KOPT-K1 (cell line): ENCODE results near the gene GRID1.

ENCODE experiments used
- H3K27ac ChIP-seq: fragments of 200-600 bp; sonication (generic); 2 replicates; pipeline ENCODE4 v1.5.1; 2016; ENCODE audit warnings: antibody characterized with exemption, mild to moderate bottlenecking, low read depth, low read length; ENCODE audit not compliant: poor library complexity, severe bottlenecking
- H3K36me3 ChIP-seq: fragments of 200-600 bp; sonication (generic); 2 replicates; pipeline ENCODE4 v1.5.1; 2017; ENCODE audit warnings: antibody characterized with exemption, mild to moderate bottlenecking, low read length, moderate library complexity; ENCODE audit not compliant: insufficient read depth
- H3K9me3 ChIP-seq: fragments of 200-600 bp; sonication (generic); 2 replicates; pipeline ENCODE4 v1.5.1; 2017; ENCODE audit warnings: antibody characterized with exemption, low read length, mild to moderate bottlenecking; ENCODE audit not compliant: insufficient read depth, poor library complexity, severe bottlenecking

Gene GRID1

DNA sequence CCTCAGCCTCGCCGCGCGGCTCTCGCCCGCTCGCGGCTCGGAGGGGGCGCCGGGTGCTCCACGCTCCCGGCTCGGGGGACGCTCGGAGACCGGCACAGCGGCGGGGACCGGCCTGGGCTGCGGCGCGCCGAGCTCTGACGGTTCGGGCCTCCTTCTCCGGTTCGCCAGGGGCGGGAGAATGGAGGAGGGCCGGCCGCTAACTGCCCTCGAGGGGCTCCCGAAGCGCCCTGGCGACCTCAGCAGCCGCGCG lies 232 bp upstream of the GRID1 start:
- Histone ChIP-seq H3K27ac (no peak overlapping the region), H3K9me3 (no peaks in the 10 kb centered on the region), H3K36me3 (no peaks in the 10 kb centered on the region)

GRCh38 chr10:86365346-86366032 lies 1.1 kb downstream of the GRID1 start:
- no peak overlapping the region for H3K27ac ChIP-seq
- no peaks in the 10 kb centered on the region for H3K9me3 ChIP-seq
- no peaks in the 10 kb centered on the region for H3K36me3 ChIP-seq

DNA sequence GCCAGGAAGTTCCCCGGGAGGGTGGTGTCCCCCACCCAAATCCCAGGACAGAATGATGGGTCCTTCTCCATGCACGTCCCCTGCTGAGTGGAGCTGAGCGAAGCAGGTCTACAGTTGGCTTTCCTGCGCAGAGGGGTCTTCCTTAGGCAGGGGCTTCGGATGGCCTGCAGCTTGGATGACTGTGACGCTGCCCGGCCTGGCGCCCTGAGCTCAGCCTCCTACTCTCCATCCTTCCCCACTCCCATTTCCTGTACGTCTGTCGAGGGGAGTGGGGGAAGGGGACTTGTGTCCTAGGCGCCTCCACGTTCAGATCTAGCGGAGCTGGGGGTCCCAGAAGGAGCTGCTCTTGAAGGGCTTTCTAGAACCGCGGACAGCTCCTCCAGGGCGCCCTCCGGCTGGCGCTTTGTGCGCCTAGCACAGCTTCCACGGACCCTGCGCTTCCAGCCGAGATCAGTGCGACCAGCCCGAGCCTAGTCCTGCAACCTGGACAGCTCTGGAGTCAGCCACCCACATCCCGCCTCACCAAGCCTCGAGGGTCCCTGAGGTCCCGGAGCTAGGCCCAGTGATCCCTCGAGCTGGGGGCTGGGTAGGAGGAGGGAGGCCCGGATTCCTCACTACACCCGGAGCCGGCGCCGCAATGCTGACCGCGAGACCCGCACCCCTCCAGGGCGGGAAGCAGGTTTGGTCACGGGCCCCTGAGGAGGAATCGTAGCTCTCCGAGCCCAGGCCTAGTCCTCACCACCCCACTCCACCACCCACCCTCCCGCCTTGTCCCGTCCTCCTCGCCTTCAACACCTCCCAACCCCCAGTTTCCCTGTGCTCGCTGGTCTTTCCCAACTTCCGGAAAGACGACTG lies 1.9 kb downstream of the GRID1 start:
- Histone ChIP-seq H3K9me3 (no peaks in the 10 kb centered on the region), H3K36me3 (no peaks in the 10 kb centered on the region), H3K27ac (no peak overlapping the region)

- H3K27ac ChIP-seq = no peak overlapping the region
- no peaks in the 10 kb centered on the region for H3K36me3 ChIP-seq
- H3K9me3 ChIP-seq = no peaks in the 10 kb centered on the region
These were observed 2.6 kb downstream of the GRID1 start for GRCh38 chr10:86363833-86364490.

DNA sequence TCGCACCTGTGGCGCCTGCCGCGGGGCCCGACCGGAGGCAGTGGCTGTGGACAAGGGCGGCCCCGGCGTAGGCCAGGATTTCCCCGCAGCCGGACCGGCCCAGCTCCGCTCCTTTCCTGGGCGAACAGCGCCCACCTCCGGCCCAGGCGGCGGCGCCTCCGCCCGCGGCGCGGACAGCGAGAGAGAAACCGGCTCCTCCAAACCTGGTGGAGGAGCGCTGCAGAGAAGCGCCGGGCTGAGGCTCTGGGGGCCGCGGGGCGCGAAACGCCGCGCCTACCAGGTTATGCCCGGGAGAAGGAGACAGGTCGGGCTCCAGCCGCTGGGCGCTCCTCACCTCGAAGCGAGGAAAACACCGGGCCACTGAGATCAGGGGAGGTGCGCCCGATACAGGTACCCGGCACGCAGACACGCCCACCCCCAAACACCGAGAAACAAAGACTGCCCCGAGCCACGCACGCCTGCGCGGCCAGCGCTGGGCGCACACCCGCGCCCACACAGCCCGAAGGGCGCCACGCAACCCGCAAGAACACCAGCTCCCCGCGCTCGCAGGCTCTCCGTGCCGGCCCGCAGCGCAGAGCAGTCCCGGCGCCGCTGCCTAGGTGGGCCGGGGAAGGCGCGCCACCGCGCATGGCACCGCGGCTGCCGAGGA lies 3.3 kb downstream of the GRID1 start:
- Histone ChIP-seq H3K36me3 (no peaks in the 10 kb centered on the region), H3K27ac (no peak overlapping the region), H3K9me3 (no peaks in the 10 kb centered on the region)

- no peaks in the 10 kb centered on the region for H3K36me3 ChIP-seq
- H3K27ac ChIP-seq = no peak overlapping the region
- H3K9me3 ChIP-seq = no peaks in the 10 kb centered on the region
These were observed 3.9 kb downstream of the GRID1 start for GRCh38 chr10:86362586-86363183.

- H3K9me3 ChIP-seq = no peaks in the 10 kb centered on the region
- H3K36me3 ChIP-seq = no peaks in the 10 kb centered on the region
- H3K27ac ChIP-seq = no peak overlapping the region
These were observed 4.5 kb downstream of the GRID1 start for GRCh38 chr10:86362129-86362527.

- no peaks in the 10 kb centered on the region for H3K36me3 ChIP-seq
- no peaks in the 10 kb centered on the region for H3K9me3 ChIP-seq
- H3K27ac ChIP-seq = no peak overlapping the region
These were observed 5.2 kb downstream of the GRID1 start for GRCh38 chr10:86361156-86362128.

DNA sequence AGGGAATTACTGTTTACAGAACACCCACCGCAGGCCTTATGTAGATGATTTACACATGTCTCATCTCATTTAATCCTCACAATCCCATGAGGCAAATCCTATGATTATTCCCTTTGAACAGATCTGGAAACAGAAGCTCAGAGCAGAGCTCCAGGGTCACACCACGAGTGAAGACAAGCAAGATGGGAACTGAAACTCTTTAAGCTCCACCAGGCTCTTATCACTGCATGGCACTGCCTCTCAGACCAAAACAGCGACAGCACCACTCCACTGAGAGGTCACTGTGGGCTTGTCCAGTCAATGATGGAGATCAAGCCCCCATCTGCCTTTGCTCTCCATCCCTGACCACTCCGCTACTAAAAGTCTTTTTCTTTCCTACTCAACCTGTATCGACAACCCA lies 5.9 kb downstream of the GRID1 start:
- Histone ChIP-seq H3K27ac (no peak overlapping the region), H3K9me3 (no peaks in the 10 kb centered on the region), H3K36me3 (no peaks in the 10 kb centered on the region)

DNA sequence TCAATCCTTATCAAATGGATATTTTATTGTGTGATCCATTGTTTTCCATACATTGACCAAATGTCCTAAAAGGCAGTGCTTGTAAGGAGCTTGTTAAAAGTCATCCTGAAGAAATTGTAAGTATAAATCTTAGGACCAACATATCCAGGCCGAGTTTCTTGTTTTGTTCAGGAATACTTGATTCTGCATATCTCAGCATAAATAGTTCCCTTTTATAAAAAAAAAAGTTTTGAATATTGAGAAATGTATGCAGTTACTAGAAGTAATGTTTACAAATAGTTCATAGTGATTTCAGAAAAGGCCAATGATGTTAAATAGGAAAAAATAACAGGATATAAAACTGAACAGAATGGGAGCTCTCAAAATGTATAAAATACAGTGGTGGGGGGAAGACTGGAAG lies 6.6 kb downstream of the GRID1 start:
- Histone ChIP-seq H3K27ac (no peak overlapping the region), H3K36me3 (no peaks in the 10 kb centered on the region), H3K9me3 (no peaks in the 10 kb centered on the region)

DNA sequence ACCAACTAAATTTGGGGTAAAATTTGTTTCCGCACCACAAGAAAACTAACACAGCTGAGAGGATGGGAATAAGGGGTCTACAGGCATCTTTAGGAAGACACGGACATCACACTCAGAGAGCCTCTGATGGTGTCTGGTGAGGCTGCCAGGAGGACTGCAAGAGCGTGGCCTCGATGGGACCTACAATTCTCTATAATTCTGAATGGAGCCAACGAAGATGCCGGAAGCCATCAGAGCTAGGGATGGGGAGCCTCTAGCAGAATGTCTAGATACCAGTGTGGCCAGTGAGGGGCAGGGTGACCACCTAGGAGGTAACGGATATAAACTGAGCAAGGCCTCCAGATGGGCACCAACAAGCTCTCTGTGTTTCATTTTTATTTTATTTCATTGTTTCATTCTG lies 7.5 kb downstream of the GRID1 start:
- no peaks in the 10 kb centered on the region for H3K36me3 ChIP-seq
- no peaks in the 10 kb centered on the region for H3K9me3 ChIP-seq
- H3K27ac ChIP-seq = no peak overlapping the region

GRCh38 chr10:86357676-86358075 lies 8.9 kb downstream of the GRID1 start:
- no peaks in the 10 kb centered on the region for H3K9me3 ChIP-seq
- H3K27ac ChIP-seq = no peak overlapping the region
- H3K36me3 ChIP-seq = no peaks in the 10 kb centered on the region

- H3K36me3 ChIP-seq = no peaks in the 10 kb centered on the region
- no peaks in the 10 kb centered on the region for H3K9me3 ChIP-seq
- no peak overlapping the region for H3K27ac ChIP-seq
These were observed 9.6 kb downstream of the GRID1 start for GRCh38 chr10:86357041-86357440.

- Histone ChIP-seq H3K27ac (no peak overlapping the region), H3K36me3 (no peaks in the 10 kb centered on the region)
These were observed 10.3 kb downstream of the GRID1 start for GRCh38 chr10:86356296-86356695.

More at GRCh38 chr10:86356296-86356695, 10.3 kb downstream of the GRID1 start:
- H3K9me3 ChIP-seq = no peaks in the 10 kb centered on the region
